GM19468 (cell line): ENCODE measurements around the gene LMBRD2.

Experiments used
- ATAC-seq: cut with Tn5 transposase; IDR thresholded peaks from one replicate; pipeline ENCODE4 v1.9.1; 2021; ENCODE audit warnings: mild to moderate bottlenecking, moderate library complexity, moderate number of reproducible peaks; ENCODE audit not compliant: unreplicated experiment; ENCODE audit errors: extremely low read depth

LMBRD2 gene

DNA sequence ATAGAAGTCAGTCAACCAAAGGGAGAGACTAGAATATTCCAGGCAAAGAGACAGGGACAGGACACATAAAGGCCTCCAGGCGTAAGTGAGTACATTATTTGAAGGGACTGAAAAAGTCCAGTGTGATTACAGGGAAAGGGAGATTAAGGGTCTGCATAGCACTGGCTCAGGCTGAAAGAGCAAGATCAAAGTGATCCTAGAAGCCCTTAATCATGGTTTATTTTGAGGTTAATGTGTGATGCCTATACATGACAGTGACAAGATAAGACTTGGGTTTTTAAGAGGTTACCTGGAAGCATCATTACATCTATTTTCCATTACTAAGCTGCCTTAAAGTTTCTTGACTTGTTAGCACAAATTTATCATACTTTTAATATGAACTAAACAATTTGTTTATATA lies 25.8 kb downstream of the LMBRD2 start:
- ATAC-seq = no peak

GRCh38 chr5:36111238-36111637 lies 40.4 kb downstream of the LMBRD2 start:
- ATAC-seq = no peak

DNA sequence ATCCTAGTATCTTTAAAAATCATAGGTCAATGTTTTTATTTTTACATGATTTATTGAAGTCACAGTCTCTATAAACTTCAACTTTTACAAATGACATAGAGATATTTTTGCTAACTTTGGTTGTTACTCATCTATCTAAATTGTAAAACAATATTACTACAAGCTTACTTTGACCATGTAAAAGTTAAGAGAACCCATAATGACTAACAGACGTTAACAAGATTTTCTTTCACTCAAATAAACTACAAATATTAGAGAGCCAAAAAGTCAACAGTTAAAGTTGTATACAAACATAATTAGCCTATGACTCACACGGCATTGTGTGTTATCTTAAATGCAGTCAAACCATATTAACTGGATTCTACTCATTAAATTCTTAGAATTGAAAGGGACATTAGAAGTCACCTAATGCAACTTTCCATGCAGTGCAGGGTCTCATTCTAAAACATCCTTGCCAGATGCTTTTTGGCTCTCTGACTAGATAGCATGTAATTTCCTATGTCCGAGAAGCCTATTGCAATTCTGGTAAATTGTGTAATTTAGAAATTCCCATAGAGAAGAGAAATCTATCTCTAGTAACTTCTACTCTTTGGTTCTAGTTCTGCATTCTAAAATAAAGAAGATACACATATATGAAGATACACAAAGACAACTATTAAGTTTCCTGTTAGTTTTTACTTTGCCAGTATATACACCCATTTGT lies 42.8 kb downstream of the LMBRD2 start:
- ATAC-seq = no peak

- no peak for ATAC-seq
These were observed 45.9 kb downstream of the LMBRD2 start for GRCh38 chr5:36105819-36106218.

- ATAC-seq = no peak
These were observed 51.9 kb downstream of the LMBRD2 start for GRCh38 chr5:36099748-36100147.

GRCh38 chr5:36096486-36096885 lies 55.2 kb downstream of the LMBRD2 start:
- ATAC-seq = no peak

GRCh38 chr5:36089989-36090388 lies 61.7 kb downstream of the LMBRD2 start:
- ATAC-seq = peak; percentile 56

GRCh38 chr5:36079200-36079781 lies 72.4 kb downstream of the LMBRD2 start:
- ATAC-seq = peak; percentile 65

DNA sequence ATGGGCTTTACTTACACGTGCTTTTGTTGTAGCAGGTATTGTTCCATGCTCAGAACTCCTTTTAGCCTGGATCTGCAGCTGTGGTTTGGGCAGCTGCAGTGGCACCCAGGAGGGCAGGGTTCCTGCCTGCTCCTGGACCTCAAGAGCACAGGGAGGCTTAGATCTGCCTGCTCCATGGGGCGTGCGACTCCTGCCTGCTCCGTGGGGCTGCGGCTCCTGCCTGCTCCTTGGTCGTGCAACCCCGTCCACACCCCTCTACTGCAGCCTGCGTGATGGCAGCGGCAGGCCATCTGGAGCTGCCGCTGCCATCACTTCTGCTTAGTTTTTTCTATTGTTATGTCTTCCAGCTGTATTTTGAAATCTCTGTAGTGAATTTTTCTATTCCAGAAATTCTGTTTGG lies 73.3 kb downstream of the LMBRD2 start:
- no peak for ATAC-seq

DNA sequence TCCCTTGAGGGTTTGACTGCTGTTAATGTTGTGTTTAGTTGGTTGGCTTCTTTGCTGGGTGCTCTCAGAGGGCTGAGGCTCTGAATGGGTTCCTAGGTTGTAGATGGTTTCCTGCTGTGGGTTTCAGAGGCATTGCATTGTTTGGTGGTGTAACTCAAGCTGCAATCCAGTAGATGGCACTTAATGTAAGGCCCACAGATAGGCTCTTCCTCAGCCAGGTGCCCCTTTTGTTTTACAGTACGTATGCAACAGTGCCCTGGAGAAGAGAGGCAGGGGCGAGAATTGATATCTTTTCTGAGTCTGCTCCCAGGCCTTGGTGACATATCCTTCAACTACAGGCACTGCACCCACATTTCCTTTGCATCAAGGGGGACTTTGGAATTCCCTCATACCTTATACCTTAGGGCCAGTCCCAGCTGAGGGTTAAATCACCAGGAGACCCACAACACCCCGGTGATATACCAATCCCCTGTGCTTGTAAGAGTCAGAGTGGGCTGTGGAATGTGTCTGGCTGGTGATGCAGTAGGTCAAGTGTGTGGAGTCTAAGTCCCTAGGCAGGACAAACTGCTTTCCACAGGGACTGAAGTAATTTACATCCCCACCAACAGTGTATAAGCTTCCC lies 78.0 kb downstream of the LMBRD2 start:
- peak; percentile 61 for ATAC-seq

DNA sequence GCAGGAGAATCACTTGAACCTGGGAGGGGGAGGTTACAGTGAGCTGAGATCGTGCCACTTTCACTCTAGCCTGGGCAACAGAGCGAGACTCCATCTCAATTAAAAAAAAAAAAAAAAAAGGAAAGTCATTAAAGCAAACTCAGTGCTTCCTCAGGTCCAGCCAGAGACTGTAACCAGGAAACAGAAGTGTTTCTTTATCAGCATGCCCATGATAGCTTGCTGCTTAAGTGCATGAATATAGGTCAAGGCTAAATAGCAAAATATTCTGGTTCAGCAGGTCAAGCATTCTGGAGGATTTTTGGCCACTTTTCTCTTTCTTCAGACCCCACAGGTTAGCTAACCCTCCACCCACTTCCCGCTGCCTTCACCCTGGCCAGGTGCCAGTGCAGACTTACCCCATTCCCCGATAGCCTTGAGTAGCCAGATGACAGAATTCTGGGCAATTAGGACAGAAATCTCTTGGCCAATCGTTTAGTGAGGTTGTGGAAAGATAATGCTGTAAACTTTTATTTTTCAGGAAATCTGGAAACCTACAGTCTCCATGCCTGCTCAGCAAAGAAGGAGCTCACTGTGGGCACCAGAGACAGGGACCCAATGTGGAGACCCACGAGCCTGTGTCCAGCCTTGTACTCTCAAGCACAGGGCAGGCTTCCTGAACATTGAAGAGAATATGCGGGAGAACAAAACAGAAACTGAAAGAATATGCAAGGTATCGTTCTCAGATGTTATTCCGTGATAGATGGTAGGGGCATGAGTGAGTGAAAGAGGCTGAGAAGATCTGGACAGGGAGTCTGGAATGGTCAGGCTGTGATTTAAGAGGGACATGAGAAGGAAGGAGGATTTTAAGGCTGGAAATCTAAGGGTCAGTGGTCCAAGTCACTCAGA lies 80.8 kb downstream of the LMBRD2 start:
- no peak for ATAC-seq

DNA sequence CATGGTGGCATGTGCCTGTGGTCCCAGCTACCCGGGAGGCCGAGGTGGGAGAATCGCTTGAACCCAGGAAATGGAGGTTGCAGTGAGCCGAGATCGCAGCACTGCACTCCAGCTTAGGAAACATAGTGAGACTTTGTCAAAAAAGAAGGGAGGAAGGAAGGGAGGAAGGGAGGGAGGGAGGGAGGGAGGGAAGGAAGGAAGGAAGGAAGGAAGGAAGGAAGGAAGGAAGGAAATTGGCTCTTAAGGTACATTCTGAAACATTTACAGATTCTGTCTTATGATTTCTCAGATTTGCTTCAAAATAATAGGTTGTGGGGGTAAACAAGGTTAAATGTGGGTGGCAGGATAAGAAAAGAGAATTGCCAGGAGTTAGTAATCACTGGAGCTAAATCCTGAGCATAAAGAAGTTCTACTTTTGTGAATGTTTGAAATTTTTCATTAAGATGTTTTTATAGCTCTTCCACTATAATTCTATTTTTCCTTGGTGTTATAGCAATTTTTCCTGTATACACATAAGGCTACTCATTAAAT lies 82.9 kb downstream of the LMBRD2 start:
- ATAC-seq = no peak

DNA sequence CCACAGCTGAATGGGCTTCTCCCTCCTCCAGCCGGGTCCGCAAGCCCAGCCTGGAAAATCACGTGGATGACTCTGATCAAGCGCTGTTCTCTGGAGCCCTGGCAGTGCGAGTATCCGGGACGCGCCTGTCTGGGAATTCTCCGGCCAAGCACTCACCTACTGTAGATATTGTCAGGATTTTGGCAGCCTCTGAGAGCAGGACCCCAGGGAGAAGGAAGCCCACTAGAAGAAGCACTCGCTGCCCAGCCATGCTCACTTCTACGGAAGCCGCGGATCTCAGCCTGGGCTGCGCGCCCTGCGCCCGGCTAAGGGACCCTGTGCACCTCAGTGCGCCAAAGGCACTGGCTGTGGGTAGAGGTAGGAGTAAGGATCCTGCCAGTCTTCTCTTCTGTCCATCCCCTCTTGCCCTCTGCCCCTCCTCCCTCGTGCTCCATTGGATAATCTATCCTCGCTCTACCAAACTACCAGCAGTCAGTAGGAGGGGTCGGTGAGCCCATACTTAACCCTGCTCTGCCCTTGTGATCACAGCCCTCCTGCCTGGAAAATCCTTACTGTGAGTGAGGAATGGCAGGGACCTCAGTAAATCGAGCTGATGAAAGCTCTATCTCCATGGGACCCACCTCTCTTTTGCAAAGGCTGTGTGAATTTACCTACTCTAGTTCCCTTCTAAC lies 85.0 kb downstream of the LMBRD2 start, which contains the start of gene UGT3A2:
Gene UGT3A2, minus strand, starts transcription at position 343 of the 671 bp plus-strand sequence. Its CDS starts 93 bp downstream, at position 250.
- ATAC-seq = no peak

GRCh38 chr5:36066001-36066539 lies 85.6 kb downstream of the LMBRD2 start:
- ATAC-seq = no peak

DNA sequence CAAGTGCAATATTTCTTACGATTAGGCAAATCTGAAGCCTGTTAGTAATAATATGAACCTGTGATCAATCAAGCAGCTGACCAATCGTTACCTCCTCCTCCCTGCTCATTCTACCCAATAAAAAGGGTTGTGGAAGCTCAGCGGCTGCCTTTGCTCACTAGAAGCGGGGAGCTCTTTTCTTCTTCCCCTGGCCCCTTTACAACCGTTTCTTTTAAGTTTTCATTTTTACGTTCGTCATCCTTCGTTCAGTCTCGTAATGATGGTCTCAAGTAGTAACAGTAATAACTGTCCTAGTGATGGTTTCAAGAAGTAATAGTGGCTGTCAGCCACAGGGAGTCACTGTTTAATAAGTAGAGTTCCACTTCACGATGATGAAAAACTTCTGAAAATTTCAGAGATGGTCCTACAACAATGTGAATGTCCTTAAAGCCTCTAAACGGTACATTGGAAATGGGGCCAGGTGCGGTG lies 91.2 kb downstream of the LMBRD2 start:
- no peak for ATAC-seq

GRCh38 chr5:36059571-36060419 lies 91.9 kb downstream of the LMBRD2 start:
- ATAC-seq = no peak

DNA sequence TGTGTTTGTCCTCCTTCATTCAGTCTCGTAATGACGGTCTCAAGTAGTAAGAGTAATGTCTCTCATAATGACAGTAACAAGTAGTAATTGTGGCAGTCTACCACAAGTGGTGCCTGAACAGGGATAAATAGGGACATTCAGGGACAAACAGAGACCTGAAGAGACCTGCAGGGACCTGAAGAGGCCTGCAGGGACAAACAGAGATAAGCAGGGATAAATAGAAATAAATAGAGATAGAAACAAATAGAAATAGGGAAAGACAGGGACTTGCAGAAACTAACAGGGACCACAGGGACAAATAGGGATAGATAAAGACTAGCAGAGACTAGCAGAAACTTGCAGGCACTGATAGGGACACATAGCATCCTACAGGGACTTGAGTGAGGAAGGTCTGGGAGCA lies 92.9 kb downstream of the LMBRD2 start:
- ATAC-seq = no peak

GRCh38 chr5:36057386-36057785 lies 94.3 kb downstream of the LMBRD2 start:
- ATAC-seq = no peak

DNA sequence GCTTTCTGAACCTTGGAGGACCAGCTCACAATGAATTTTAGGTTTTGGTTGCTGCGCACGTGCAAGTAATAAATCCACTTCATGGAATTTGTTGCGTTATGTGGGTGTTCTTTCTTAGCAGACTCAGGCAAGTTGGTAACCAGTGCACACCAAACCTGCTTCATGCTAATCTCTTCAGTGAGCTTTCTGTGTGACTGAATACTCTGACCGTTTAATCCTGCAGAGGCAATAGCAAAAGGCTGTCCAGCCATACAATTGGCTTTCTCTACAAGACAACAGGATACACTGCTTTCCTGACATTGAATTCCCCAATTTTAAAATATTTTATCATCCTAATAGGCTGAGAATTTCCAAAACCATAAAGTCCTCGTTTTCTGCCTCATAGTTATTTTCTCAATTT lies 95.3 kb downstream of the LMBRD2 start:
- ATAC-seq = no peak
